Erythroblast (primary cell): ENCODE measurements around the gene MAP4K2.

ENCODE experiments used
- DNase-seq, 2 experiments: peaks; one replicate each; lab custom pipeline; 2025; lab: John Stamatoyannopoulos, UW
- GATA1 ChIP-seq: IDR thresholded peaks from 2 replicates; pipeline ENCODE4 v1.6.1; 2011; ENCODE audit warnings: low read depth, mild to moderate bottlenecking, control low read depth, low read length, moderate library complexity
- POLR2A ChIP-seq: IDR thresholded peaks from 2 replicates; pipeline ENCODE4 v1.6.1; 2011; ENCODE audit warnings: mild to moderate bottlenecking, low read length

Gene MAP4K2

DNA sequence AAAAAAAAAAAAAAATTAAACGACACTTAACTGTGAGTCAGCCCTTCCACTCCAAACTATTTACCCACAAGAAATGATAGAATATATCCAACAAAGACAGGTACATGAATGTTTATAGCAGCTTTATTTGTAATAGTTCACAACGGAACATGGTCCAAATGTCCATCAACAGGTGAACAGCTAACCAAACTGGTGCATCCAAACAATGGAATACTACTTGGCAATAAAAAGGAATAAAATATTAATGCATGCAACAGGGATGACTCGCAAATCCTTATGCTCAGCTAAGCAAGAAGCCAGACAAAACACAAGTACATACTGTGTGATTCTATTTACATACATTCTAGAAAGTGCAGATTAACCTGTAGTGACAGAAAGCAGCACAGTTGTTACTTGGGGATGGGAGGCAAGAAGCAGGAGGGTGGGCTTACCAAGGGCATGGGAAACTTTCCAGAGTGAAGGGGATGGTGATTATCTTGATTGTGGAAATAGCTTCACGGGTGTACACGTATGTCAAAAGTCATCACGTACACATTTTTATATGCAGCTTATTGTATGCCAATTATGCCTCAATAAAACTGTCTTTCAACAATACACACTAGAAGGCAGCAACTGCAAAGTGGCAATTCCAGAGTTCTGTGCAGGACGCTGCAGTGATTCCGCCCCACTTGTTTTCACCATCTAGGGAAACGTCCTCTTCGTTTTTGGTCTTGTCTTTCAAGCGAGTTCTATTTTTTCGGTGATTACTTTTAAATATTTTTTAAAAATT lies 18.0 kb downstream of the MAP4K2 start:
- no peak for TF ChIP-seq GATA1
- TF ChIP-seq POLR2A: no peak
- DNase-seq: no peak

DNA sequence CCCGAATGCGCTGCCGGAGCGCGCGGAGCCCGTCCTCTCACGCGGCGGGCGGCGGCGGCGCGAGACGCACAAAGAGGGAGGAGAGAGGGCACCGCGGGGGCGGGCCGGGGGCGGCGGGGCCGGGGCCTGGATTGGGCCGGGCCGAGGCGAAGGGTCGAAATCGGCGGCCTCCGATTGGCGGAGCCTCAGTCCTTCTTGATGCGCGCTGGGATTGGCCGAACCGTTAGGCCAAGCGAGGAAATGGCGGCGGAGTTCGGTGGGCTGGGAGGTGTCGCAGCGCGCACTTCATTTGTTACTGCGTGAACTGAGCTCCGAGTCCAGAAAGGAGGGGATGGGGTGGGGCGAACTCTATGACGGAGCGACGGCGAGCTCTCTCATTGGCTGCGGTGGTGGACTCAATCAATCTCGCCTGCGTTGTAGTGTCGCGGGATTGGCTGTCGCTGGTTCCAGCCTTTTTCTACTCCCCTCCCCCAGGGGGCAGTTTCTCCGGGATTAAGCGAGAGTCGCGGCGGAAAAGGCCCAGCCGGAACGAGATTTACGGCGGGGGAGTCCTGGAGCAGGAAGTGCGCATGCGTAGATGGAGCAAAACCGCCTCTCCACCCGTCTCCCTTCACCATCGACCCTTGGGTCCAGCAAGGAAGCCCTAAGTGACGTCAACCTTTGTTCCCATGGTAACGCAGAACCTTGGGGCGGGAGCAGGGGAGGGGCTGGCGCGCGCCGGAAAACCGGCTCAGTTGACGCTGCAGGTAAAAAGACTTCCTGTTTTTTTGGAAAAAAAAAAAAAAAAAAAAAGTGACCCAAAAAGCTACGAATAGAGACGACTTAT lies 24.3 kb downstream of the MAP4K2 start, which contains the start of gene SF1:
SF1 (minus strand) TSS at position 70 of the 826 bp plus-strand sequence. CDS start 150 bp downstream, outside the sequence.
- no peak for TF ChIP-seq GATA1
- peak; percentile 85 for TF ChIP-seq POLR2A
- DNase-seq: peak; percentile 100

DNA sequence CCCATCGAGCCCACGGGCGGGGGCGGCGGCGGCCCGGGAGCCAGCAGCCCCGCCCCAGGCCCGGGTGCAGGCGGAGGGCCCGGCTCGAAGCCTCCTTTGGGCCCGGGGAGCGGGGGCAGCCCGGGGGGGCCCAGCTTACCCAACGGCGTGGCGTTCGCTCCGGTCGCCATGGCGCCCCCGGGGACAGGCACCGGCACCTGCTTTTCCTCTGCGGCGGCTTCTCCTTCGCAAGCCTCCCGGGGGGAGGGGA lies 24.9 kb downstream of the MAP4K2 start:
- no peak for DNase-seq
- no peak for TF ChIP-seq POLR2A

DNA sequence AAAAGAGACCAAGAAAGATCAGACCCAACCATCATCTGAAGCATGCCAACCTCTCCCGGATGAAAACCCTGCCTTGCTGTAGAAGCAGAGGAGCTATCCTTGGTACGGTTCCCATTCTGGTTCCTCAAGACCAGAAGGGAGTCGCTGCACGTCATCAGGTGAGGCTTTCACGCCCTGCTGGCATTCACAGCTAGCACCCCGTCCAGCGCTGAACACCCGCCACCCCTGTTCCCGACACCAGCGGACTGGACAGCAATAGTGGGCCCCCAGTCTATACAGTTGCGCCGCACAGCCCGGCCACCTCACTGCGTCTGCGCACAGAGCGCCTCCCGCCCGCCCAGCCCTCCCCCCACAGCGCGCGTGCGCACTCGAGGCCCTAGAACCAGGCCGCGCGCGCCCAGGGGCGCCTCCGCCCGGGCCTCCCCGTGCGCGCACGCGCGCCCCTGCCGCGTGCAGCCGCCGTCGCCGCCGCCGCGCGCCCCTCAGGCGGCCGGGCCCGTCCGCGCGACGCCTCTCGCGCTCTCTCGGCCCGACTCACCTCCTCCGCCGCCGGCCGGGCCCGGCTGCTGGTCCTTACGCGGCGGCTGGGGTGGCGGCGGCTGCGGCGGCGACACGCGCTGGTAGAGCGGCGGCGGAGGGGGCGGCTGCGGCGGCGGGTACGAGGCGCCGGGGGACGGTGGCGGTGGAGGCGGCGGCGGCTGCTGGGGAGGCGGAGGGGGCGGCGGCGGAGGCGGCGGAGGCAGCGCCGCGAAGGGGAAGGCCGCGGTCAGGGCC lies 25.4 kb downstream of the MAP4K2 start:
- TF ChIP-seq POLR2A (no peak), GATA1 (no peak)
- DNase-seq: peak; percentile 91 to 96

DNA sequence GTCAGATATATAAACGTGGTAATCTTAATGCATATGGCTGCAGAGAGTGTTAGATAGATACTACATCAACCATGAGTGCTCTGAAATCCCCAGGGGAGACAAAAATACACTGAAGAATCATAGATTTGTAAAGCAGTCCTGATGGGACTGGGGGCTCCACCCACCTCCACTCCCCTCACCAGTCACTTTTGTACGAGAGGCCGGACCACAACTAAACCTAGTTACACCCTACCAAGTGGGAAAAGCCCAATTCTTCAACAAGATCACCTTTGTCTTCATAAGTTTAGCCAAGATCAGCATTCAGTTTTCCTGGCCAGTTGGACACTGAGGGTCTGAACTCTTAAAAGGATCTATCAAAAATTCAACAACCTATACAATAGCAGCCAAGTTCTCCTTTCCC lies 26.1 kb downstream of the MAP4K2 start:
- TF ChIP-seq GATA1: no peak
- no peak for TF ChIP-seq POLR2A
- DNase-seq: peak in 1 of 2 experiments; percentile 43

DNA sequence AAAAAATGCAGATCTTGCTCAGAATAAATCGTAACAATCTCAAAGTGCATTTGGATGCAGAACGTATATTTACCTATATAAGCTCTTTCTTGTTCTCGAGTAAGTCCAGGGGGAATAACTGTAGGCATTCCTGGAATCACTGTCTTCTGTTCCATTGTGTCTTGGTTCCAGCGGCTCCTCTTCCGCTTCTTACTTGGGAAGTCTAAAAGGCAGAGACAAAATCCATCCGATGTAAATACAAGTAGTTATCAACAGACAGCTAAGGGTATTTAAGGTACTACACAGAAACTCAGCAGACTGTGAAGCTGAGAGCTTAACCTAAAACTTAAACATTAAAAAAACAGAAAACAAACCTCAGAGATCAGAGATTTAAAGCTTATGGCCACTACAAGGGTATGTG lies 26.6 kb downstream of the MAP4K2 start:
- TF ChIP-seq POLR2A (no peak), GATA1 (no peak)

DNA sequence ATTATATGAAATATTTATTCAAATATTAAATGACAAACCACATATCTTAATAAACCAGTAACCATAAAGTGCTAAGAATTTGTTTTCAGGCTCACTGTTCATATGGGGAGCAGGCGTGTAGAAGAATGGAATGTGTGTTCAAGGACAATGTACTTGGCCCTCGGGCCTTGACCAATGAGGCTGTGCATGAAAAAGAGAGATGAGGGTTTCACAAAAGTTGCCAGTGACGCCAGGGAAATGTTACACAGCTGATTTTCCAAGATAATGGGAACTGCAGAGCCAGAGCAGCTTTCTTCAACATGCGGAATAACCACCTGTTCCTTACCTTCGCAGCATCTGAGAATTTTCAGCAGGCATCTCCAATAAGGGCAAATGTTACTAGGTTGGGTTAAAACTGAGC lies 28.9 kb downstream of the MAP4K2 start:
- DNase-seq: no peak
- TF ChIP-seq GATA1: no peak
- no peak for TF ChIP-seq POLR2A

More for the DNA sequence above, 26.6 kb downstream of the MAP4K2 start:
- DNase-seq: no peak

DNA sequence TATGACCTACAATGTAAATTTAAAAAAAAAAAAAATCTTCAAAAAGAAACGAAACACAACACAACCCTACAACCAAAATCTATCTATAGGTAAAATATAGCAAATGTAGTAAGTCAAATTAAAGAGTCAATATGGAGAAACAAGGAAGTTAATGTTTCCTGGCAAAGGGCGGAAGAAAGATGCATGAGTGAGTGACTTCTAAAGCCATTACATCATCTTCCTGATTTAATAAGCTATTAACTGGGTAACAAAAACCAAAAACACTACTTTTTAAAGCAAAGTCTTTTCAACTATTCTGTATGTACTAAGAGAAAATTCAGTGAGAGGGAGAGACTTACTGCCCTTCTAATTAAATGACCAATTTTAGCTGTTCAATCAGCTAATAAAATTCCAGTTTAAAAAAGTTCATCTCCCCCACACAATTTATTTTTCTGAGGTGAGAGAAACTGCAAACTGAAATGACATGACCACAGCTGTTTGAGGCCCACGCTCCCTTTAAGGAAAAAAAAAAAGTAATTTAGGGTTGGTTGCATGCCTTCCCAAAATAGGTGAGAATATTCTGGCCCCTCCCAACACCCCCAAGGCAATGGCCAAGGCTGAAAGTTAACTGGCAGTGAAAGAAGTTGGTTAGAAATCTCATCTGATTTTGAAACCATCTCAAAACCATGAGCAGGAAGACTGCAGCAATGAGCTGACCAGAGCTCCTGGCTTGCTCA lies 30.6 kb downstream of the MAP4K2 start:
- no peak for DNase-seq
- TF ChIP-seq GATA1: no peak
- TF ChIP-seq POLR2A: no peak

DNA sequence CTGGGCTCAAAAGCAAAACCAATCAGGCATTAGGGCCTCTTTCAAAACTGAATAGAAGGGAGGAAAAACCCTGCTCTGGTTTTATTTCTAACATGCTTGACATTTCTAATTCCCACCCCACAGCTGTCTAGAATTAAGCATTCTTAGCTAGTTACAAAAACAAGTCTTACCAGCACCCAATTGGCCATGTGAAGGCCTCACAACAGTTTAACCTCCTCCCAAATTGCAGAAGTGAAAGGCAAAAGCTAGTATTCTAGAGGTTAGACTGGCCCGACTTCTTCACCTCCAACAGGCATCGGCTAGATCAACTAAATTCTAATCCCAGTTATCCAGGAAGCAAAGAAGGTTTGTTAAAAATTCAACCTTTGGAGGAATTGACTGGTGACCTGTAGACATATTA lies 31.2 kb downstream of the MAP4K2 start:
- no peak for DNase-seq
- no peak for TF ChIP-seq POLR2A
- TF ChIP-seq GATA1: no peak

DNA sequence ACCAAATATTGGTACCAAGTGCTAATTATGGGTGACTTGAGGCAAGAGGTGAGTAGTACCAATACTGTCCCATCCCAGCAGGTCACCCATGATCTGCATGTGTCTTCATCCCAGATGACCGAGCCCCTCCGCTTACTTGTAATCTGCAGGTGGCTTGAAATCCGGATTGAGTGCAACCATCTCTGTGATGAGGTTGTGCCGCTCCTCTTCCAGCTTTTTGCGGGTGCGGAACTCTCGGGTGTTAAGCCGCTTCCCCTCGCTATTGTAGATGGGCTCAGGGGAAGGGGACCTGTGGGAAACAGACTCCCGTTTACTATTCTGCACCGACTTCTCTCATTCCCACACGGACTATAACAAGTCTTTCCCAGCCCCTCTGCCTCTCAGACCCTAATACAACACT lies 32.9 kb downstream of the MAP4K2 start:
- TF ChIP-seq POLR2A: peak; percentile 25
- TF ChIP-seq GATA1: no peak
- no peak for DNase-seq

DNA sequence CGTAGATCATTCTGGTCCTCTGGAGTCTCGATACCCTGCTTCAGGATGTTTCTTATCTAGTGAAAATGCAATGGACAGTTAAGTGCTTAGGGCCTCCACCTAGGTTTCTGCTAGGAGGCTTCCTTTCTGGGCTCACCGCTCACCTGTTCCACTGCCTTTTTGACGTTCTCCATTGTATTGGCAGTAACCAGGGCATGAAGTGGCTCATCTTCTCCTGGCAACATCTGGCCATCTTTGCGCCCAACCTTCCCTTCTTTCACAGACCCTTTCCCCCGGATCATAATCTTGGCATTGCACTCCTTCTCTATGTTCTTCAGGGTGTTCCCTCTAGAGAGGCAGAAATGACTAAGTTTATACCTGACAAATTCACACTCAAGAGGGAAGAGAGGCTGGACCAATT lies 33.7 kb downstream of the MAP4K2 start:
- no peak for DNase-seq
- TF ChIP-seq POLR2A (no peak), GATA1 (no peak)

DNA sequence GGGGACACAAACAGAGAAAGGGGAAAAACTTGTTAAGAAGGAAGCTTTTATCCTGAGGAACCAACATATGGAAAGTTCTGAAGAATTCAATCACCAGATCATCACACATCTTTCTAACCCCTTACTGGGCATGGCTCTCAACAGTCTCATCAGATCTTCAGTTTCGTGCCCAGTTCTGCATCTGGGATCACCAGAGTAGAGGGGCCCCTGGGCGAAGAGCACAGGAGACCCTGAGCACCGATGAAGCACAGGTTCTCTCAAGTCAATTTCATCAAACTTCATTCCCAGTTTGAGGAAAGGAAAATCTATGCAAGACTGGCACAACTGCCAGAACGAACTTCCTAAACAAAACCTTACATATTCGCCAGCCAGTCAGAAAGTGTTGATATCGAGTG lies 34.7 kb downstream of the MAP4K2 start:
- no peak for TF ChIP-seq GATA1
- TF ChIP-seq POLR2A: peak; percentile 6
- DNase-seq: no peak

DNA sequence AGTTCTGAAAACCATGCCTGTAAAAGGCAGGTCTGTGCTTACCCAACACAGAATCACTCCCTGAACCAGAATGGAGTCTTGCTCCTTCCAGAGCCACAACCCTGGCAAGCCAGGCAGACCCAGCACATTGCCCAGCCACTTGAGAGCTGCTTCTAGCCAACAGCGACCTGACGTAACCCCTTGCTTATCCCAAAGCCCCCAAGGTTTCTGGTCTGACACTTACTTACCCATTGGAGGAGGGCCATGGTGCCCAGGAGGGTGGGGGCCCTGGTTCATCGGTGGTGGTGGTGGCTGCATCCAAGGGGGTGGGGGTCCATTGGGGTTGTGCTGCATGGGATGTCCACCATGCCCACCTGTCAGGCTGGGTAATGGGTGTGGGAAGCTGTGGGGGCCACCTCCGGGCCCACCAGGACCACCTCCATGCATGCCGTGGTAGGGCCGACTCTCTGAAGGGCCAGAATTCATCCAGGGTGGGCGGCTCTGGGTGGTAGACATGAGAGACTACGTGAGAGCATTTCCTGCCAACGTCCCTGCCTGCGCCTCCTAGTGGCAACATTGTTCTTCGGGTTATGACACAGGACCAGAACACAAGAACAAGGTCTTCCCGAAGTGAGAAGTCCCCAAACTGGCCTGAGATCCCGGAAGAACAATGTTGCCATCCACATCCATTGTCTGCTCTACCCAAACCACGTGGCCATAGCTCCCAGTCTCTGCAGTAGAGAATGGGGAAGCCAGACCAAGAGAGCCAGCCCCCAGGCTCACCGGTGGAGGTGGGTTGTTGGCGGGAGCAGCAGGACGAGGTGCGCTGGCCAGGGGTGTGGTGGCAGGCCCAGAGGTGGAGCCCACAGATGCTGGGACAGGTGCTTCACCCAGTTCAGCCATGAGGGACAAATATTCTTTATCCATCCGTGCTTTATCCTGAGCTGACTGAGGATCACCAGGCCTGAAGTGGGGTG lies 35.4 kb downstream of the MAP4K2 start:
- TF ChIP-seq POLR2A: no peak
- no peak for TF ChIP-seq GATA1
- DNase-seq: peak; percentile 77 to 86
